ENCODE results near the gene MPPED2.

The MPPED2 gene

GRCh38 chr11:30447058-30447640 is 139.0 kb downstream of the MPPED2 start:
- no peak for DNase-seq

GRCh38 chr11:30446520-30446919 is 139.6 kb downstream of the MPPED2 start:
- DNase-seq: no peak

DNA sequence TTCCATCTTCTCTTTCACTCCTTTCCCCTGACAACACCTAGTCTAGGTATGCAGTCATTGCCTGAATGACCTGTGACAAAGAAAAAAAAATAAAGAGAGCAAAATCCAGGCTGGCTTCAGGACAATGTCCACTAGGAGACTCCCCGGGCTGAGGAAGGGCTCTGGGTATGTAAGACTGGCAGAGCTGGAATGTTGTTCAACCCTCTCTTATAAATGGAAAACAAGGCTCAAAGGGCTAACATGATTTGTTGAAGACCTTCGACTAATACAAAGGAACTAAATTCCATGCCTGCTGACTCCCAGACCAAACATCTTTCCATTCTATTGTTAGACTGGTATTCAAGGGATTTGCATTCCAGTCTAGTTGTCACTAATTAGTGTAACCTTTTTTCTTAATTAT is 141.1 kb downstream of the MPPED2 start:
- no peak for DNase-seq

DNA sequence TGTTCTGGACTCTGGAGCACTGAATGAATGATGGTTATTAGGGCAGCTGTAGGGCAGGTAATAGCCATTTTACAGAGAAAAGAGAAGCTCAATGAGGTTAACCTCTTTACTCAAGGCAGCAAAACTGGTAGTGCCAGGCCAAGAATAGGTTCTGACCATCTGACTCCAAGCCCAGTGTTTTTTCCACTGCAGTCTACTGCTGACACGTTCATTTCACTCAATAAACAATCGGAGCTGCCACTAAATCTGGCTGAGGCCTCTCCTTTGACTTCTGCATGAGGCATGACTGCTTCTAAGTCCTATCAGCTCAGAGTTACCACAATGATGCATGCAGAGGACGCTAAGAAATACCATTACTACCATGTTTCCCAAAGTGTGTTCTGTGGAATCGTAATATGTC is 145.6 kb downstream of the MPPED2 start:
- no peak for DNase-seq

GRCh38 chr11:30436801-30437200 is 149.4 kb downstream of the MPPED2 start:
- no peak for DNase-seq

GRCh38 chr11:30435488-30435887 is 150.7 kb downstream of the MPPED2 start:
- DNase-seq: no peak

- no peak for DNase-seq
Measured at GRCh38 chr11:30434901-30435300, 151.3 kb downstream of the MPPED2 start.

DNA sequence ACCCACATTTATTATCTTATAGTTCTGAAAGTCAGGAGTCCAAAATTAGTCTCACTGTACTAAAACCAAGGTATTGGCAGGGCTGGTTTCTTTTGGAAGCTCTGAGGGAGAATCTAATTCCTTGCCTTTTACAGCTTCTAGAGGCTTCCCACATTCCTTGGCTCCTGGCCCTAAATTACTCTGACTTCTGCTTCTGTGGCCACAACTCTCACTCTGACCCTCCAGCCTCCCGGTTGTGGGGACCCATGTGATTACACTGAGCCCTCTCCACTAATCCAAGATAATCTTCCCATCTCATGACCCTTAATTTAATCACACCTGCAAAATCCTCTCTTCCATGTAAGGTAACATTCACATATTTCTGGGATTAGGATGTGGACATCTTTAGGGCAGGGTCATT is 152.3 kb downstream of the MPPED2 start:
- DNase-seq: no peak

GRCh38 chr11:30432716-30433115 is 153.4 kb downstream of the MPPED2 start:
- DNase-seq: no peak

DNA sequence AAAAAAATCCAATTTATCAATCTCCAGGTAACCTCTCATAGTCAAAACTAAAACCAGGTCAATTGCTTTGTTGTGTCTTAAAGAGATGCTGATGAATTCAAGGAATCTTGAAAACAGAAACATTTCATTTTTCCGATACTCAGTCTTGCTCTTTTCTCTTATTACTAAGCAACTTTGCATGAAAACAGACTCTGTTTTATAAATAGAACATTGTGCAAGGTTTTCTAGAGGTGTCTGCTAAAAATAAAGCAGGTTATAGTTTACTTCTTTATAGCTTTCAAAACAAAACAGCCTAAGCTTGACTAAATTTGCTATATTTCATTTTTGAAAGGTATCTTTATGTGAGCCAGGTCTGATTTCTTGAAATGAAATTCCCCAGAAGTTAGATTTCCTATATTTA is 154.0 kb downstream of the MPPED2 start:
- DNase-seq: no peak

- no peak for DNase-seq
Measured at GRCh38 chr11:30431127-30431814, 154.9 kb downstream of the MPPED2 start.

- no peak for DNase-seq
Measured at GRCh38 chr11:30429550-30429949, 156.6 kb downstream of the MPPED2 start.

DNA sequence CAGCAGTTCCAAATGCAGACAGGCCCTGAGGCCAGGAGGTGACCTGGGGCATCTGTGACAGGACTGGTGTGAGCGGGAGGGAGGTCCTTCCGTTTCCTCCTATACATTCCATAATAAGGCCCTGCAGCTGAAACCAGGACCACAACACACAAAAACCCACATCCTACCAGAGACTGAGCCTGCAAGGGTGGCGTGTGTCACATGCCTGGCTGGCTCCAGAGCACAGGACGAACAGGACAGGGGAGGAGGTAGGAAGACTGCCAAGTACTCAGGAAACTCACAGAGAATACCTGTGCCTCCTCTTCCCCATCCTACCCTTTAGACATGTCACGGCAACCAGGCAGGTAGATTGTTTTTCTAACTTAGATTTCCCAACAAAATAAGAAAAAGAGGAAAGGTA is 159.4 kb downstream of the MPPED2 start:
- DNase-seq: no peak

DNA sequence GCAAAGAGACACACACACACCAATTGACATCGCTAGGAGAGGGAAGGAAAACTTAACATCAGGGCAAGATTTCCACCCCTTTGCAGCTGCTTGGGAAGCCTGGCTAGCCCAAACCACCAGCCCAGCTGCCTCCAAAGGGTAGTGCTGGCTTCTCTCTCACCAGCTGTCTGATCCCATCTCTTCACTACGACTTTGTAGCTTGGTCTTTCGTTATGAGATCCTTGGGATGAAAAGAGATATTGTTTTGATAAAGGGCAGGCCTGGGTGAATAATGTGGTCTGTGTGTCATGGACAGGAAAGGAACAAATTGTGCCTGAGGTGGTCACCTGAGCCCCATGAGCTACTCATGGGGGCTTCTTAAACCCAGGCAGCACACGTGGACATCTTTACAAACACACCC is 161.3 kb downstream of the MPPED2 start:
- DNase-seq: no peak

DNA sequence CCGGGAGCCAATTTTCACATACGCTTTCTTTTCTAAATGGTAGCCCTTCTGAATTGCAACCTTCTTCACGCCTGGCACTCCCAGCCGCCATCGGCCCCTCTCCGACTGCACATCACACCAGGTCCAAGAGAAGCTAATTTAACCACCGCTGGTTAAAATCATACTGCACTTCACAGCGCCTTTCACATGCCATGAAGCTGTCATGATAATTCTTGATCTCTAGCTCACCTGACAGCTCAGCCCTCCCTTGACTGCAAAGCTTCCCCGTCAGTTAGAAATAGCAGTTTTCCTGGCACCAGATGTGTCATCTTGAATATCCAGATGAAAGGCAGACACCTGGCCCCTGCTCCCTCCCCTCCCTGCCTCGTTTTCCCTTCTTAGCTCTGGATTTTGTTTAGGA is 161.8 kb downstream of the MPPED2 start:
- DNase-seq: no peak

DNA sequence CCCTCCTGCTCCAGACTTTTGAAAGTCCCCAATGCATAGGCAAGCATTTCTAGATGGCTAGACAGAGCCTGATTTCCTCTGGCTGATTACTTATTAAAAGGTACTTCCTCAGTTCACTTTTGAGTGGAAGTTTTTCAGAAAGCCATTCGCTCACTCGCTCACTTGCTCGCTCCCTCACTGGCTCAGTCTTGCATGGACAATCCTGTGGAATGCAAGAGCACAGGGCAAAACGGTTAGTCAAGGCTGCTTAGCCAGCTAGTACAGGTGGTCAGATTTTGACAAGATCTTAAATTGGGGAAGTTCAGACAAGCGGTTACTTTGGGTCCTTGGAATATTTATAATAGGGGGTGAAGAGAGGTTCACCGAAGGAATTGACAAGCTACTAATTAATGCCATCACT is 162.3 kb downstream of the MPPED2 start:
- no peak for DNase-seq

DNA sequence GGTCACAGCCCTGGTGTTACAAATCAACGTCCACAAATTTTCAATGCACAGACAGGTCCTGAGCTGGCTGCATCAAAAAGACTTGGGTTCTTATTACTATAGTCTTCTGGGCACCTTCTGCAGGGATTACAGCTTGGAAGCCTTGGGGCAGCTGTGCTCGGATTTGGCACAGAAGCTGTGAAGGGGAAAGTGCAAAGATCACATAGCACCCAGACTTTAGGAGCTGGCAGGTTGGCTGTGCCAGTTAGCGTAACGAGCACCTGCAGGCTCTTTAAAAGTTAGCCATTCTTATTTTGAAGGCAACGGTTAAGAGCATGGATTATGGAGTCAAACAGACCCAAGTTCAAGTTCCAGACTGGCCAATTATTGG is 162.9 kb downstream of the MPPED2 start:
- DNase-seq: no peak

DNA sequence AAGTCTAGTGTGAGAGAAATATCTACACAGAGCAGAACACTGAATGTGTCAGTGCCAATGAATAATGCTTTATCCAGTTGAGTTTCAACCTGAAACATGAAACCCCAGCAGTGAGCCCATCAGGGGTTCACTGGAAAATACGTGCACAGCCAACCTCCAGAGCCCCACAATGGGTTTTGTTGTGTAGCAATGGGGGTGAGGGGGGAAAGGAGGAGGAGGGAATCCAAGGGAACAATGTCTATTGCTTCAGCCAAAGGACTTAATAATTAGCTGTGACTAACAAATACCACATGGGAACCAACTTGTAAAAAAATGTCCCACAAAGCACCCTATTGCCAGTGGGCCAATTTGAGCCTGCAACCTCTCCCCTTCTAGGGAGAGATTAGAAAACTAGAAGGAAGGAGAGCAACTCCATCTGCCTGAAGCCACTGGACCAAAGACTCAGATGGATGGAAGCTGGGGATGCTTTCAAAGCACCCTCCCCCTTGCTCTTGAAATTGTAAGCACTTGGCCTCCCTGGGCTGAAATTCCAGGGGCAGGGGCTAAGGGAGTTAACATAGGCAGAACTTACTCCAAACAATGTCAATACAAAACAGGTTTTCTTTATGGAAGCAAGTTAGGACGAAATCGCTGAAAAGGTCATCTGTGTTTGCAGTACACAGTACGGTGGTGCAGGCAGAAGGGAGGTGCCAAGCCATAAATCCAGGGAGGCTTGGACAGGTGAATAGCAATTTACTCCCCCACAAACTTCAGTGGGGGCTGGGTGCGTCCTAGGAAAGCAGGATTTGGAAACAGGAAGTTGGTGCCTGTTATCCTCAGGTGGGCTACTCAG is 163.5 kb downstream of the MPPED2 start:
- no peak for DNase-seq

DNA sequence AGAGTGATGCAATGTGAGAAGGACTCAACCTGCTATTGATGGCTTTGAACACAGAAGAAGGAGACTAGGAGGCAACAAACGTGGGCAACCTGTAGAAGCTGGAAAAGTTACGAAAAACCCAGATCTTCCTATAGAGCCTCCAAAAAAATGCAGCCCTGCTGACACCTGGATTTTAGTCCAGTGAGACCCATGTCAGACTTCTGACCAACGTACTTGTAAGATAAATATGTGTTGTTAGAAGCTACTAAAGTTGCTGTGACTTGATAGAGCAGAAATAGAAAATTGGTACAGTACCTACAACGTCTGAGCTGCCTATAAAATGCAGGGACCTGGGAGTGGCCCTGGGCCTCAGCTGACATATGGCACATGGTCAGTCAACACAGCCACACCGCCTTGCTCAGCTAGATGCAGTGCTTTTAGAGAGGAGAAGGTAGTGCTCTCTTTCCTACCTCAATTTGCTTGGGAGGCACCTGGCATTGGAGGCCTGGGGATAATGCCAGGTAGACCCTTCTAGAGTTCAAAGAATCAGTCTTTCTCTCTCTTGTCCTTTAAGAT is 165.8 kb downstream of the MPPED2 start:
- DNase-seq: no peak

GRCh38 chr11:30414806-30415205 is 171.3 kb downstream of the MPPED2 start:
- no peak for DNase-seq

DNA sequence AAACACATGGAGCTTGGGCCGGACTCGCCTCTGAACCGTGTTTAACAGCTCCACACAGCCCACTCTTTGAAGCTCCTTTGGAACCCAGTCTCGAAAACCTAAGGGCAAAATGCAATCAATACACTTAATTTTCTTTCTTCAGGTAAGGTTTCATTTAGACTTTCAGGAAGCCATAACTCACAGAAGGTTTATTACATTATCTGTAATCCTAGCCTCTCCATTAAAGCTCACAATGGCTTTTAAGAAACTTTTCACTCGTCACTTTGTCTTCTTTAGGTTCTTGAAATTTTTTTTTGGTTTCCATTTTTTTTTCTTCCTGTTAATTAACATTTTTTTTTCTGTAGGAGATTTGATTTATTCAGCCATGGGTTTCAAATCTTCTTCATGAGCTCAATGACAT is 171.9 kb downstream of the MPPED2 start:
- DNase-seq: no peak

GRCh38 chr11:30412509-30412908 is 173.6 kb downstream of the MPPED2 start:
- DNase-seq: no peak

DNA sequence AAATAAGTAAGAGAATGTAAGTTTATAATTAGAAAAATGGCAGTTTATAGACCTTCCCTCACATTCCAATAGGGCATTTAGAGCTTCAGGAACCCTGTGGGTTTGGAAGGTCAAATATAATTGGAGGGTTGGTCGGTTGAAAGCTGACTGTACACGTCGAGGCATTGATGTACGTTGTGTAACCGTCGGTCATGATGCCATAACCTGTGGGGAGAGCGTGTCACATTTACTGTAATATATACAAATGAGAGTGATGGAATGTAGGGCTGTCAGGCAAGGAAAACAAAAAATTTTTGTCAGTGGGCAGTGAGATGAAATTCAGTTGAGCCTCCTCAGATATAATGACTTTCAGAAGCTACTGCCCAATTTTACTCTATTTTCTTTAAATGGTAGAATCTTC is 174.8 kb downstream of the MPPED2 start:
- no peak for DNase-seq

Measured in NCI-H1436 (cell line).